A673 (cell line): ENCODE data around the gene BACH1. TPM values are rescaled to one million over a fixed set of nuclear protein-coding genes. Genes with fewer than 3 reads are reported as not detected.

ENCODE experiments used
- BruUV-seq: library from RNA; stranded (reverse); fragments of 400-500 nt; replicated peaks from 2 replicates; lab custom pipeline; 2021; lab: Mats Ljungman, UMichigan
- CTCF ChIA-PET: fragments of 300-600 bp; sonication (Branson Sonifier 250); formaldehyde crosslinking; loops from one replicate; lab custom pipeline; 2022; ENCODE audit warnings: antibody characterized with exemption; lab: Charles Lee
- POLR2A ChIA-PET: fragments of 300-600 bp; sonication (Branson Sonifier 250); formaldehyde crosslinking; loops from one replicate; lab custom pipeline; 2022; ENCODE audit warnings: antibody characterized with exemption; ENCODE audit not compliant: low non-redundant PET; lab: Charles Lee
- DNase-seq: peaks from one replicate; pipeline ENCODE4 v3.0.0-alpha.2; 2015; ENCODE audit warnings: low spot score
- H3K27ac ChIP-seq: fragments of 200-600 bp; sonication (generic); 2 replicates; pipeline ENCODE4 v1.5.1; 2016; ENCODE audit warnings: mixed run types, low read depth, mild to moderate bottlenecking, mixed read lengths, antibody characterized with exemption, low read length; ENCODE audit not compliant: poor library complexity, severe bottlenecking
- H3K27me3 ChIP-seq: fragments of 200-600 bp; sonication (generic); replicated peaks from 2 replicates; pipeline ENCODE4 v1.6.1; 2017; ENCODE audit warnings: mixed run types, low read depth, mild to moderate bottlenecking, mixed read lengths, antibody characterized with exemption, low read length; ENCODE audit not compliant: insufficient read depth, poor library complexity
- H3K36me3 ChIP-seq: fragments of 200-600 bp; sonication (generic); 2 replicates; pipeline ENCODE4 v1.6.1; 2016; ENCODE audit warnings: mixed run types, mild to moderate bottlenecking, mixed read lengths, antibody characterized with exemption, low read length; ENCODE audit not compliant: insufficient read depth, poor library complexity, severe bottlenecking
- H3K4me1 ChIP-seq: fragments of 200-600 bp; sonication (generic); 2 replicates; pipeline ENCODE4 v1.6.1; 2017; ENCODE audit warnings: mixed run types, mild to moderate bottlenecking, mixed read lengths, antibody characterized with exemption, low read length; ENCODE audit not compliant: insufficient read depth, poor library complexity, severe bottlenecking
- H3K4me3 ChIP-seq: fragments of 200-600 bp; sonication (generic); 2 replicates; pipeline ENCODE4 v1.5.1; 2016; ENCODE audit warnings: low read depth, mixed run types, mild to moderate bottlenecking, mixed read lengths, low read length; ENCODE audit not compliant: poor library complexity, severe bottlenecking
- H3K9me3 ChIP-seq: fragments of 200-600 bp; sonication (generic); 2 replicates; pipeline ENCODE4 v1.6.1; 2016; ENCODE audit warnings: mixed run types, low read depth, mild to moderate bottlenecking, mixed read lengths, antibody characterized with exemption, low read length; ENCODE audit not compliant: poor library complexity, severe bottlenecking
- EZH2 ChIP-seq: fragments of 200-600 bp; sonication (generic); IDR thresholded peaks from 2 replicates; pipeline ENCODE4 v1.6.1; 2017; ENCODE audit warnings: borderline replicate concordance, low read depth, mild to moderate bottlenecking, mixed read lengths, antibody characterized with exemption, low read length; ENCODE audit not compliant: poor library complexity, severe bottlenecking
- intact Hi-C: fragments of 100-400 bp; cut with micrococcal nuclease; formaldehyde crosslinking; loops from one replicate; pipeline ENCODE4 v1.10.0; 2022; ENCODE audit not compliant: unreplicated experiment
- total RNA-seq: library from RNA; stranded (reverse); gene quantifications from 2 replicates; pipeline ENCODE4 v1.2.3, GENCODE V29; 2021
- TF ChIP-seq, protein P1 (sequence below): fragments of 300-800, 200-600 bp; sonication (generic); conservative IDR thresholded peaks from 2 replicates; pipeline ENCODE4 v1.5.1; 2017; ENCODE audit warnings: low read depth, mild to moderate bottlenecking, antibody characterized with exemption, low read length, moderate library complexity, mixed read lengths

BACH1 gene
- total RNA-seq, 1 experiment from 2014 or later = 103 TPM

DNA sequence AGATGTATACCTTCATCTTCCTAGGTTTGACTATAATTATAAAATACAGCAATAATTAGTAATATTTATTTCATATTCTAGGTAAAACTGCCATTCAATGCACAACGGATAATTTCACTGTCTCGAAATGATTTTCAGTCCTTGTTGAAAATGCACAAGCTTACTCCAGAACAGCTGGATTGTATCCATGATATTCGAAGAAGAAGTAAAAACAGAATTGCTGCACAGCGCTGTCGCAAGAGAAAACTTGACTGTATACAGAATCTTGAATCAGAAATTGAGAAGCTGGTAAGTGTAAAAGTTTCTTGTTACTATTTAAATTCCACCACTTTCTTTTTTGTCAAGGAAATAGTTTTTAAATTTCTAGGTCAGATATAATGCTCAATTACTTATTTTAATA, 30.7 kb downstream of the BACH1 start:
- no TSS peak for BruUV-seq
- intact Hi-C loops = no loop called here
- Histone ChIP-seq H3K27me3 (no peaks in the 10 kb centered on the region), H3K4me1 (peaks cover 16% of the 10 kb centered on the region), H3K36me3 (peaks cover 30% of the 10 kb centered on the region), H3K27ac (no peak overlapping the region), H3K4me3 (no peak overlapping the region), H3K9me3 (no peaks in the 10 kb centered on the region)
- POLR2A ChIA-PET = no interaction called here
- TF ChIP-seq, protein P1, sequence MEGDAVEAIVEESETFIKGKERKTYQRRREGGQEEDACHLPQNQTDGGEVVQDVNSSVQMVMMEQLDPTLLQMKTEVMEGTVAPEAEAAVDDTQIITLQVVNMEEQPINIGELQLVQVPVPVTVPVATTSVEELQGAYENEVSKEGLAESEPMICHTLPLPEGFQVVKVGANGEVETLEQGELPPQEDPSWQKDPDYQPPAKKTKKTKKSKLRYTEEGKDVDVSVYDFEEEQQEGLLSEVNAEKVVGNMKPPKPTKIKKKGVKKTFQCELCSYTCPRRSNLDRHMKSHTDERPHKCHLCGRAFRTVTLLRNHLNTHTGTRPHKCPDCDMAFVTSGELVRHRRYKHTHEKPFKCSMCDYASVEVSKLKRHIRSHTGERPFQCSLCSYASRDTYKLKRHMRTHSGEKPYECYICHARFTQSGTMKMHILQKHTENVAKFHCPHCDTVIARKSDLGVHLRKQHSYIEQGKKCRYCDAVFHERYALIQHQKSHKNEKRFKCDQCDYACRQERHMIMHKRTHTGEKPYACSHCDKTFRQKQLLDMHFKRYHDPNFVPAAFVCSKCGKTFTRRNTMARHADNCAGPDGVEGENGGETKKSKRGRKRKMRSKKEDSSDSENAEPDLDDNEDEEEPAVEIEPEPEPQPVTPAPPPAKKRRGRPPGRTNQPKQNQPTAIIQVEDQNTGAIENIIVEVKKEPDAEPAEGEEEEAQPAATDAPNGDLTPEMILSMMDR = no peak
- no peak for TF ChIP-seq EZH2
- CTCF ChIA-PET = no interaction called here
- DNase-seq = no peak

DNA sequence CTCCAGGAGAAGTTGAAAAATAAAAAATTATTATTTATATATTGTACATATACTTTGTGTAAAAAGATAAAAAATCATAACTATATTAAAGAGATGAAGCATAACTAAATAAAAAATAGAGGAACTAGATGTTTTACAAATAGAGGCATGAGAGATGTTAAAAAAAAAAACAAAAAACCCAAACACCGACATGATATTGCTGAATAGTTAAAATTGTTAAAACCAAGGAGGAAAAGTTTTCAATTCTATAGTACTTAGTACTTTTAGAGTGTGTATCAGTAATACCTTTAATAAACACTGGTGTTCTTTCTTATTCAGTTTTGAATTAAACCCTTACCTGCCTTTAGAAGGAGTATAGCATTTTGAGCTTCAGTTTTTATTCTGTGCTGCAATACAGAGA, 32.1 kb downstream of the BACH1 start:
- no TSS peak for BruUV-seq
- Histone ChIP-seq H3K9me3 (no peaks in the 10 kb centered on the region), H3K36me3 (peaks cover 30% of the 10 kb centered on the region), H3K27me3 (no peaks in the 10 kb centered on the region), H3K4me3 (no peak overlapping the region), H3K27ac (no peak overlapping the region), H3K4me1 (peaks cover 18% of the 10 kb centered on the region)
- TF ChIP-seq, protein P1 = no peak
- no peak for TF ChIP-seq EZH2
- DNase-seq = no peak
- intact Hi-C loops = no loop called here
- POLR2A ChIA-PET = no interaction called here
- CTCF ChIA-PET = interaction anchor here (0.7 kb wide), 1 partner anchor 13 kb away, joined by 4 read pairs; no protein-coding TSS in a partner anchor

DNA sequence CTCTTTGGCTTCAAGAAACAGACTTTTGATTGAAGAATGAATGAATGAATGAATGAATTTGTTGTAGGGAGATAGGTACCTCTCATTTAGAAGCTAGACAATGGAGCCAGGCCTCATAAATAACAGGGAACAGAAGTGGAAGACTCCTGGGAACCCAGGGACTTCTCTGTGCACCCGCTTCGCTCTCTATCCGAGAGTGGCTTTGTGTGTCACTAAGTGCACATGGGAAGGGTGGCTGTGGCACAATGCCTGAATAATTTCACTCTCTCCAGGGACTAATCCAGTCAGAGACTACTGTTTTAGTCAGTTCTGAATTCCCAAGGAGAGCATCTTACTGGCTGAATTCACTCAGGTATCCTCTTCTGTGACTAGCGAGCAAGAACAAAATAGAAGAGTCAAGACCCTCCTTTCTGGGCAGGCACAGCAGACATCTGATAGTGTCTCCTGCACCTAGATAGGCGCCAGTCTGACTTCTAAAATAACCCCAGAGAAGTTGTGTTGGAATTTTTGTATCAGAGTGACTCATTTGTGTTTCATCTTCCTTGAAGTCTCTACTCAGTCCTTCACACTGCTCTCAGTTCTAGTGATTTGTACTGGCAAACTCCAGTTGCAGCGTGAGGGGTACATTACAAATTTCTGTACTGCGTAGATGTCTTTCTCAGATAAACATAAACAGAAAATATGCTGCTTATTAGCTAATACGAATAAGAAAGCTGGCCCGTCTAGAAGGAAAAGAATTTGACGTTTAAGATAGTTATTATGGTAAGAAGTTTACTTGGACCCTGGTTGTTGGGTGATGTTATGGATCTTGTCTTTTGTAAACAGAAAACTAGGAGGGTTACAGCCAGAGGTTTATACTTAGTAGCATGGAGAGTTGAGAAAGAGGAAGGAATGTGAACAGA, 34.0 kb downstream of the BACH1 start:
- BruUV-seq = no TSS peak
- Histone ChIP-seq H3K4me3 (no peak overlapping the region), H3K36me3 (peaks cover 27% of the 10 kb centered on the region), H3K9me3 (no peaks in the 10 kb centered on the region), H3K27me3 (no peaks in the 10 kb centered on the region), H3K27ac (peak overlapping the region; percentile 51), H3K4me1 (peaks cover 18% of the 10 kb centered on the region)
- ChIA-PET POLR2A (no interaction called here), CTCF (interaction anchor here (0.6 kb wide), 1 partner anchor 28 kb away, joined by 3 read pairs; no protein-coding TSS in a partner anchor)
- TF ChIP-seq, protein P1 = no peak
- no peak for TF ChIP-seq EZH2
- DNase-seq = peak; percentile 64
- intact Hi-C loops = no loop called here
